ENCODE results near the gene COMMD8.
"Not testable (repeated sequence)": the region's sequence is repeated elsewhere in the genome, so short reads cannot be mapped to it uniquely, and the experiment has no call there.

The COMMD8 gene

GRCh38 chr4:47463235-47463956 lies at the start of gene COMMD8:
TSS of gene COMMD8 (minus strand) at chr4:47463702. CDS start at chr4:47463651, 51 bp downstream.
- peak; percentile 96 to 97 for DNase-seq

GRCh38 chr4:47510506-47511143 lies 47.1 kb upstream of the COMMD8 start:
- no peak for DNase-seq

- no peak for DNase-seq
Observed at GRCh38 chr4:47505666-47506065, 42.2 kb upstream of the COMMD8 start.

- DNase-seq: no peak
Observed at GRCh38 chr4:47505147-47505546, 41.6 kb upstream of the COMMD8 start.

DNA sequence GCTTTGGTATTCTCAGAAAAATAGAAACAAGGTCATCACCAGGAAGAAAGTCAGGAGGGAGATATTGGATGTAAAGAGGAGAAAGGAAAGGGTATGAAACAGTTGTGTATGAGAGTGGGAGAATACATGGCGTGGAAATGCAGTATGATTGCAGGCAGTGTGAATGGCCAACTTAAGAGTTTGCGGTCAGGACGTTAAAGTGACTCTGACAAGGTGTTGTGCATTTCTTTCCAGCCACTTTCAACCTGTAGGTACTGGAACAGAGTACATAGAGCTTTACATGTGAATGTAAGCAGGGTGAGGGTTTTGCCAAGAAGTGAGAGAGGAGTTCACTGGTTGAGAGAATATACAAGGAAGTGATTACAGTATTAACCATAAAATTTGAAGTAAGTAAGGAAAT lies 37.3 kb upstream of the COMMD8 start:
- DNase-seq: no peak

DNA sequence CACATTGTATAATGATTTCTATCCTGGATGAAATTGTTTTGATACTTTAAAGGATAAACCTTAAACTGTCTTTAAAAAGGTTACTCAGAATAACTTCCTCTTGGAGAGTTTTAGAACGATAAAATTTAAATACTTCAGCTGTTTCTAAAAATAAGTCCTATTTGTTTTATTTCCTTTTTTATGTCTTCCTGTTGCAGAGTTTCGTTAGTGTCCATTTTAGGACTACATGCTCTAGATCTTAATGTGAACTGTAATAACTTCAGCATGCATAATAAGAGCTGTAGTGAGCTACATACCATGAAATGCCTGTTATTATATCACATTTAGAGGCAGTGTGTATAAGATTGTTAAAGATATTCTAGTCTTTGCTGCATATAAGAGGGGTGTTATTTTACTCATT lies 36.2 kb upstream of the COMMD8 start:
- no peak for DNase-seq

DNA sequence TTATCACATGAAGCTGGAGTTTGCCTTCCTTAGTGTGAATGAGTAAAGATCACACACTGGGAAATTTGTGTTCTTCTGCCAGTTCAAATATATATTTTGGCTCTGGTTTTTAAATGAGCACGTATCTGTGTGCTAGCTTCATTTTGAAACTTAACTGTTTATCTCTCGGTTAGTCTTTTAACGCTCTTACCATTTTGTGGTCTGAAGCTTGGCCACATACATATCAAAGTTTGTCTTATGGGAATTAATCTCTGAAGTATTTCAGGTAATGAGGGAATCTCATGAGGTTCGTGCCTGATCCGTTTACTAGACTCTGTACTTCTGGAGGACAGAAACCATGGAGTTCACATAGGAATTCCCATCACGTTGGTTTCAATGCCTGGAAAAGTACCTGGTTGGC lies 35.4 kb upstream of the COMMD8 start:
- no peak for DNase-seq

DNA sequence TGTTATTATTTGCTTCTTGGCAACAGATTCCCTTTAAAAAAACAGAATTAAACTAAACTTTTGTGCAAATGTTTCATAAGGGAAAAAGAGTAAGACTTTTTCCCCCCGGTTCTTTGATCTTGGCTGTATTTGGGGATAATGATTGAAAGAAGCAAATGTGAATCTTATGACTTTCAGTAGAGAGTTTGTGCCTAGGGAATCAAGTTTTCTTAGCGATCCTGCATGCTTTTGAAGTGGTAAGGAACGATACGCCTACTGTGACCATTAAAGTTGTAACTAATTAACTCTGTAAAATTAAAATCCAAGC lies 30.6 kb upstream of the COMMD8 start:
- no peak for DNase-seq

GRCh38 chr4:47493238-47494123 lies 30.0 kb upstream of the COMMD8 start:
- no peak for DNase-seq

- peak; percentile 2 to 55 for DNase-seq
Observed at GRCh38 chr4:47490550-47490949, 27.0 kb upstream of the COMMD8 start.

- DNase-seq: no peak
Observed at GRCh38 chr4:47488706-47489105, 25.2 kb upstream of the COMMD8 start.

GRCh38 chr4:47486727-47487126 lies 23.2 kb upstream of the COMMD8 start:
- DNase-seq: not testable (repeated sequence)

DNA sequence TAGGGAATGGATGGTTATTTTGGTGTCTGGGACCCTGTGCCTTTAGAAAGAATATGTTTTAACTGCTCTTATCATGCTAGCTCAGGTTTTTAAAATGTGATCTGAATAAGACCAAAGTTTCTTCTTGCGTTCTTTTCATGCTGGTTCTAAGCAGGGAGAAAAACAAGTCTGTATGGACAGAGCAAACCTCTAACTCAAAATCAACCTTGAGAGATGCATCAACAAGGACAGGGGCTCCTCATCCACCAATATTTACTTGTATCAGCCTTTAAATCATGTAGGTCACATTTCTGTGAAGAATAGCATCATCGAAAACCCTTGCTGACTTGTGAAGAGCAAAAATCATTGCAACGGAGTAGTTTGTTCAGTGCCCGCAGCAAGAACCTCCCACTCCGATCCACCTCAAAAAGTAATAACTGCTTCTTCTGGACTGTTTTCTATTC lies 22.8 kb upstream of the COMMD8 start:
- DNase-seq: no peak

DNA sequence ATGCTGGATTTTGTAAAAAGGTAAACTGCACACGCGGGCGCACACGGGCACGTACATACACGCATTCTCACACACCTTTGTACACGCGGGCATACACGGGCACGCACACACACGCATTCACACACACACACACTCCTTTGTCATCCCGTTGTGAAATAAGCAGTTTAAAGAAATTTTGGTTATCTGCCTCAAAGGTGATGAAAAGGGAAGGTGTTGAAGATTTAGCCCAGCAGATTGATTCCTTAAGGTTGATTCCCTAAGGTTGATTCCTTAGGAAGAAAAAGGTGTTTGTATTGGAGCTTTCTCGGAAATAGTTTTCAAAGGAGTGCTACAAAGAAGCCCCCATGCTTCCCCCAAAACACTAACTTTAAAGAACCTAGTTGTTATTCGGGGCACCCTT lies 22.3 kb upstream of the COMMD8 start:
- no peak for DNase-seq

GRCh38 chr4:47485047-47485692 lies 21.7 kb upstream of the COMMD8 start, which contains the start of gene ATP10D:
TSS of gene ATP10D (plus strand) at chr4:47485275. CDS start at chr4:47512541, 27,266 bp downstream.
- peak; percentile 55 to 76 for DNase-seq

DNA sequence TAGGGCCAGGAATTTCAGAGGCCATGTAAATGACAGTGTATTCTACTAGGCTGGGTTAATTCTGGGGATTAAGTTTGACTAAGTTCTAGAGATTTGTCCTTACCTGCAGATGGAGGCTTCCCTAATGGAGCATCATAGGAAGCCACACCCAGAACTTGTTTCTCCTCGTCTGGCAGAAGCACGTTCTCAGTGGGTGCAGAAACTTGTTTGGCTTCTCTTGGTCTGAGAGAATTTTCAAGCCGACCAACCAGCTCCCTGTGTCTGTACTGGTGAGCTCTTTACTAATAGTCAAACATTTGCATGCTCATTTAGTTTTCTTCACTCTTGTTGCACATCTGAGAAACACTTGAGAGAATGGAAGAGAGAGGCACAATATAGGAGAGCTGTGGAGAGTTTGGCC lies 20.7 kb upstream of the COMMD8 start:
- DNase-seq: no peak

DNA sequence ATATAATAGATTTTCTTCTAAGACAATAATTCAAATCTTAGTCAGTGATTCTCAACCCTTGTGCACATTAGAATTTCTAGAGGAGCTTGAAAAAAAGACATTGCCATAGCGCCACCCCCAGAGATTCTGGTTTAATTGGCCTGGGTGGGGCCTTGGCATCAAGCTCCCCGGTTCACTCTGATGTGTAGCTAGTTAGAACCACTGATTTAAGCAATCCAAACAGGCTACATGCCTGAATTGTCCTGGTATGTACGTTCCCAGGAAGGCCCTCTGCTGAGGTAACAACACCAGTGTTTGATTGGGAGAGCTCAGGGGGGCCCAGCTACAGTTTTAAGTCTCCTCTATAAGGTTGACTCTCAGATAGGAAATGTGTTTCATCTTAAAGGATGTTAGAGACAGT lies 20.2 kb upstream of the COMMD8 start:
- DNase-seq: no peak

GRCh38 chr4:47482326-47482725 lies 18.8 kb upstream of the COMMD8 start:
- DNase-seq: no peak

DNA sequence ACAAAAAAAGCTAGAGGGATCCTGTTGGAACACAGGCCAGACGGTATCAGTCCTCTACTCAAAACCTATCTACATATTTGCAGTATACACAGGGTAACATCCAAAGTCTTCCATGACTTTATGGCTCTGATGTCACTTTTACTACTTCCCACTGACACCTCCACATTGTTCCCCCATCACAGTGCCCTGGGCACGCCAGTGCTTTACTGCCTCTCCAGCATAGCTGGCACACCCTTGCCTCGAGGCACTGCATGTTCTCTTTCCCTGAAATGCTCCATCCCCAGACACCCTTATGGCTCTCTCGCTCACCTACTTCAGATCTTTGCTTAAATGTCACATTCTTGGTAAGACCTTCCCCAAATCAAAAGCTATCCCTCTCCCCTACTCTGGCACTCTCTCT lies 15.3 kb upstream of the COMMD8 start:
- no peak for DNase-seq

GRCh38 chr4:47475411-47475810 lies 11.9 kb upstream of the COMMD8 start:
- peak in 1 of 2 experiments; percentile 16 for DNase-seq

- no peak for DNase-seq
Observed at GRCh38 chr4:47474799-47475198, 11.3 kb upstream of the COMMD8 start.

- no peak for DNase-seq
Observed at GRCh38 chr4:47473141-47473750, 9.7 kb upstream of the COMMD8 start.

- DNase-seq: no peak
Observed at GRCh38 chr4:47471591-47471990, 8.1 kb upstream of the COMMD8 start.
